SK-N-MC (cell line): ENCODE results near the gene MON2.

Experiments used
- EZH2 ChIP-seq: fragments of 200-600 bp; sonication (generic); IDR thresholded peaks from one replicate; pipeline ENCODE4 v1.6.1; 2017; ENCODE audit warnings: antibody characterized with exemption
- FOXP2 ChIP-seq: optimal IDR thresholded peaks from 2 replicates; pipeline ENCODE3; 2011; ENCODE audit warnings: mild to moderate bottlenecking, moderate library complexity; ENCODE audit not compliant: insufficient read depth; ENCODE audit errors: extremely low read length, control extremely low read depth
- POLR2AphosphoS5 ChIP-seq: IDR thresholded peaks from 2 replicates; pipeline ENCODE4 v1.6.1; 2012; ENCODE audit warnings: mild to moderate bottlenecking, low read depth, low read length, borderline replicate concordance

- TF ChIP-seq POLR2AphosphoS5 (no peak), EZH2 (no peak), FOXP2 (no peak)
Measured at GRCh38 chr12:62621101-62621638, 154.5 kb downstream of the MON2 start.
